Gastroesophageal sphincter (tissue), 4 donors: ENCODE data around the gene CNOT8. TPM values are rescaled to one million over a fixed set of nuclear protein-coding genes. Genes with fewer than 3 reads are reported as not detected.
"Not testable (repeated sequence)": the region's sequence is repeated elsewhere in the genome, so short reads cannot be mapped to it uniquely, and the experiment has no call there.

Experiments used
- ATAC-seq: fragments of 150-250 bp; one replicate; pipeline ENCODE4 v1.9.1; 2016; ENCODE audit warnings: mild to moderate bottlenecking, moderate library complexity
- H3K27ac ChIP-seq, 4 donors: fragments of 200-600 bp; sonication (generic) in 3 of 4; 1 replicate in 3 of 4; 2 replicates in 1 of 4; pipeline ENCODE4 v1.5.1; 2016 to 2019
- H3K27me3 ChIP-seq: fragments of 200-600 bp; sonication (generic); one replicate; pipeline ENCODE4 v1.5.1; 2019
- H3K36me3 ChIP-seq, 2 donors: fragments of 200-600 bp; sonication (generic); one replicate each; pipeline ENCODE4 v1.5.1; 2019; ENCODE audit warnings: control low read depth in 1 of 2
- H3K4me1 ChIP-seq, 3 donors: fragments of 200-600 bp; sonication (generic); 1 replicate in 2 of 3; 2 replicates in 1 of 3; pipeline ENCODE4 v1.5.1; 2016 to 2019; ENCODE audit warnings: control low read depth in 2 of 3
- H3K4me3 ChIP-seq, 2 donors: fragments of 200-600 bp; sonication (generic); one replicate each; pipeline ENCODE4 v1.5.1; 2019; ENCODE audit warnings: mild to moderate bottlenecking in 1 of 2, moderate library complexity in 1 of 2
- H3K9me3 ChIP-seq, 3 donors: fragments of 200-600 bp; sonication (generic); one replicate each; pipeline ENCODE4 v1.5.1; 2017 to 2019; ENCODE audit warnings: control low read depth in 2 of 3
- CTCF ChIP-seq, 4 experiments: fragments of 200-600 bp in 2 of 4; fragments of 450-650 bp in 2 of 4; sonication (generic) in 1 of 4; IDR thresholded peaks; one replicate each; pipeline ENCODE4 v1.5.1; 2017 to 2019; ENCODE audit warnings: antibody characterized with exemption in 4 of 4, mild to moderate bottlenecking in 2 of 4, moderate library complexity in 2 of 4
- EP300 ChIP-seq: sonication (generic); formaldehyde crosslinking; IDR thresholded peaks from one replicate; pipeline ENCODE4 v1.6.1; 2017; ENCODE audit warnings: antibody characterized with exemption, mild to moderate bottlenecking
- POLR2A ChIP-seq, 2 donors: fragments of 450-650 bp; IDR thresholded peaks; one replicate each; pipeline ENCODE4 v1.6.1; 2017; ENCODE audit warnings: antibody characterized with exemption in 2 of 2, mild to moderate bottlenecking in 2 of 2, moderate library complexity in 1 of 2
- POLR2AphosphoS5 ChIP-seq: sonication (generic); formaldehyde crosslinking; IDR thresholded peaks from one replicate; pipeline ENCODE4 v1.6.1; 2017; ENCODE audit warnings: antibody characterized with exemption
- WGBS, 2 donors: methylation state at CpG; one replicate each; pipeline ENCODE4 v1.1.5; 2018; ENCODE audit warnings: low coverage in 1 of 2; 5-methylcytosine and 5-hydroxymethylcytosine counted together
- total RNA-seq, 4 donors: library from RNA; depleted of rRNA; stranded (reverse); fragments of >200 nt; gene quantifications; one replicate each; pipeline ENCODE4 v1.1.0, GENCODE V29; 2016

Gene CNOT8
- total RNA-seq, 4 donors from 2014 or later, result 53.6 to 71.5 (median 61.5) TPM

GRCh38 chr5:154834053-154834452 is 24.4 kb upstream of the CNOT8 start:
- no peaks in the 10 kb centered on the region for H3K9me3 ChIP-seq
- H3K27ac ChIP-seq, result peak overlapping the region in 1 of 4 donors; percentile 80
- no peak overlapping the region for H3K4me3 ChIP-seq
- no peaks in the 10 kb centered on the region for H3K27me3 ChIP-seq
- peaks cover 0 to 74% of the 10 kb centered on the region in 2 donors for H3K36me3 ChIP-seq
- H3K4me1 ChIP-seq, result peaks cover 0 to 37% (median 4%) of the 10 kb centered on the region in 3 donors
- ATAC-seq, result no peak
- TF ChIP-seq CTCF (IDR thresholded peaks at IDR 0.05) (no peak), POLR2AphosphoS5 (no peak), EP300 (no peak), POLR2A (IDR thresholded peaks at IDR 0.05) (no peak)
- WGBS, 2 donors, result 92 to 100% methylated on average over 1 of the region's 1 CpG

- peaks cover 0 to 37% (median 4%) of the 10 kb centered on the region in 3 donors for H3K4me1 ChIP-seq
- 50% methylated on average over 2 of the region's 9 CpGs; no CpG with 5 or more reads in 1 of the 2 donors for WGBS, 2 donors
- peak overlapping the region in 1 of 2 donors; percentile 38 for H3K4me3 ChIP-seq
- ATAC-seq, H3K9me3 ChIP-seq, H3K27me3 ChIP-seq: not testable (repeated sequence)
- peak overlapping the region in 2 of 4 donors; percentile 66 to 80 for H3K27ac ChIP-seq
- H3K36me3 ChIP-seq, result peaks cover 0 to 64% of the 10 kb centered on the region in 2 donors
Observed at GRCh38 chr5:154835701-154836052, 22.8 kb upstream of the CNOT8 start.

GRCh38 chr5:154836225-154836624 is 22.2 kb upstream of the CNOT8 start:
- ATAC-seq, result no peak
- no peak for TF ChIP-seq CTCF (IDR thresholded peaks at IDR 0.05)
- Histone ChIP-seq H3K4me3 (no peak overlapping the region), H3K4me1 (peaks cover 0 to 37% (median 4%) of the 10 kb centered on the region in 3 donors), H3K27ac (peak overlapping the region in 2 of 4 donors; percentile 66 to 80), H3K9me3 (no peaks in the 10 kb centered on the region), H3K36me3 (peaks cover 0 to 64% of the 10 kb centered on the region in 2 donors), H3K27me3 (no peaks in the 10 kb centered on the region)
- WGBS, 2 donors, result 92 to 95% methylated on average over 5 to 6 of the region's 6 CpGs

- Histone ChIP-seq H3K27me3 (no peaks in the 10 kb centered on the region), H3K36me3 (peaks cover 0 to 53% of the 10 kb centered on the region in 2 donors), H3K4me3 (no peak overlapping the region), H3K4me1 (peaks cover 0 to 42% (median 4%) of the 10 kb centered on the region in 3 donors), H3K9me3 (no peaks in the 10 kb centered on the region), H3K27ac (no peak overlapping the region)
- TF ChIP-seq POLR2AphosphoS5 (no peak), CTCF (IDR thresholded peaks at IDR 0.05) (no peak), POLR2A (IDR thresholded peaks at IDR 0.05) (no peak), EP300 (no peak)
- no peak for ATAC-seq
- WGBS, 2 donors, result 66 to 91% methylated on average over 4 to 6 of the region's 6 CpGs
Observed at GRCh38 chr5:154837009-154837901, 21.2 kb upstream of the CNOT8 start.

- no peaks in the 10 kb centered on the region for H3K27me3 ChIP-seq
- peak; percentile 22 for ATAC-seq
- H3K9me3 ChIP-seq, result no peaks in the 10 kb centered on the region
- H3K27ac ChIP-seq, result no peak overlapping the region
- H3K4me1 ChIP-seq, result peaks cover 0 to 40% (median 0%) of the 10 kb centered on the region in 3 donors
- no peak overlapping the region for H3K4me3 ChIP-seq
- WGBS, 2 donors, result 76 to 89% methylated on average over 4 of the region's 6 CpGs
- no peak for TF ChIP-seq POLR2AphosphoS5
- TF ChIP-seq POLR2A (IDR thresholded peaks at IDR 0.05), result no peak
- TF ChIP-seq CTCF (IDR thresholded peaks at IDR 0.05), result no peak
- TF ChIP-seq EP300, result no peak
- peaks cover 0 to 37% of the 10 kb centered on the region in 2 donors for H3K36me3 ChIP-seq
Observed at GRCh38 chr5:154840435-154841272, 17.8 kb upstream of the CNOT8 start.
